Neuronal stem cell (in vitro differentiated cells): ENCODE data around the gene RLN2. TPM values are rescaled to one million over a fixed set of nuclear protein-coding genes. Genes with fewer than 3 reads are reported as not detected.
"Not testable (repeated sequence)": the region's sequence is repeated elsewhere in the genome, so short reads cannot be mapped to it uniquely, and the experiment has no call there.

Experiments
- DNase-seq: peaks from one replicate; pipeline ENCODE4 v3.0.0-alpha.2; 2013; ENCODE audit warnings: low spot score
- H2AFZ ChIP-seq: one replicate; pipeline ENCODE4 v1.6.1; 2013; ENCODE audit warnings: mild to moderate bottlenecking, low read length, inconsistent platforms
- H2AK5ac ChIP-seq: 2 replicates; pipeline ENCODE4 v1.6.1; 2013; ENCODE audit warnings: low read depth, mild to moderate bottlenecking, inconsistent platforms, low read length, moderate library complexity, mixed read lengths
- H2BK120ac ChIP-seq: 2 replicates; pipeline ENCODE4 v1.6.1; 2013; ENCODE audit warnings: low read depth, mild to moderate bottlenecking, inconsistent platforms, low read length, moderate library complexity, mixed read lengths
- H2BK12ac ChIP-seq: one replicate; pipeline ENCODE4 v1.6.1; 2013; ENCODE audit warnings: low read length, inconsistent platforms
- H2BK15ac ChIP-seq: 2 replicates; pipeline ENCODE4 v1.6.1; 2013; ENCODE audit warnings: mild to moderate bottlenecking, low read length, inconsistent platforms, mixed read lengths
- H2BK5ac ChIP-seq: one replicate; pipeline ENCODE4 v1.6.1; 2013; ENCODE audit warnings: inconsistent platforms, mild to moderate bottlenecking, low read length, moderate library complexity
- H3K14ac ChIP-seq: one replicate; pipeline ENCODE4 v1.6.1; 2013; ENCODE audit warnings: low read length, inconsistent platforms
- H3K18ac ChIP-seq: 2 replicates; pipeline ENCODE4 v1.6.1; 2013; ENCODE audit warnings: low read length, inconsistent platforms
- H3K23ac ChIP-seq: 2 replicates; pipeline ENCODE4 v1.6.1; 2013; ENCODE audit warnings: low read depth, mild to moderate bottlenecking, mixed read lengths, low read length, inconsistent platforms; ENCODE audit not compliant: poor library complexity
- H3K27ac ChIP-seq: replicated peaks from 3 replicates; pipeline ENCODE4 v1.5.1; 2013; ENCODE audit warnings: low read length, inconsistent platforms
- H3K27me3 ChIP-seq, 3 experiments: 2 replicates each; pipeline ENCODE4 v1.6.1; 2013; ENCODE audit warnings: low read length in 3 of 3, mild to moderate bottlenecking in 2 of 3, inconsistent platforms in 1 of 3, low read depth in 1 of 3, mixed read lengths in 1 of 3, moderate library complexity in 1 of 3; ENCODE audit not compliant: control insufficient read depth in 3 of 3, insufficient read depth in 3 of 3
- H3K36me3 ChIP-seq, 2 donors: replicated peaks in 1 of 2; 2 replicates each; pipeline ENCODE4 v1.6.1; 2013; ENCODE audit warnings: low read length in 2 of 2; ENCODE audit not compliant: control insufficient read depth in 2 of 2, insufficient read depth in 2 of 2
- H3K4ac ChIP-seq: 2 replicates; pipeline ENCODE4 v1.6.1; 2013; ENCODE audit warnings: inconsistent platforms, mild to moderate bottlenecking, low read length, moderate library complexity
- H3K4me1 ChIP-seq, 2 donors: 1 replicate in 1 of 2; 2 replicates in 1 of 2; pipeline ENCODE4 v1.6.1; 2013; ENCODE audit warnings: low read length in 2 of 2, low read depth in 1 of 2; ENCODE audit not compliant: control insufficient read depth in 2 of 2, insufficient read depth in 1 of 2
- H3K4me2 ChIP-seq: one replicate; pipeline ENCODE4 v1.6.1; 2013; ENCODE audit warnings: mild to moderate bottlenecking, low read length, inconsistent platforms; ENCODE audit not compliant: insufficient read depth, poor library complexity, severe bottlenecking
- H3K4me3 ChIP-seq, 2 donors: 2 replicates each; pipeline ENCODE4 v1.5.1; 2013; ENCODE audit warnings: low read length in 2 of 2, mild to moderate bottlenecking in 2 of 2, inconsistent platforms in 1 of 2, moderate library complexity in 1 of 2
- H3K79me1 ChIP-seq: one replicate; pipeline ENCODE4 v1.6.1; 2013; ENCODE audit warnings: low read depth, mild to moderate bottlenecking, inconsistent platforms, low read length, moderate library complexity
- H3K9ac ChIP-seq: one replicate; pipeline ENCODE4 v1.6.1; 2013; ENCODE audit warnings: mild to moderate bottlenecking, low read depth, low read length, inconsistent platforms; ENCODE audit not compliant: poor library complexity
- H3K9me3 ChIP-seq, 2 donors: replicated peaks in 1 of 2; 2 replicates each; pipeline versions ENCODE3 to v1.6.1; 2013; ENCODE audit warnings: low read length in 2 of 2, mild to moderate bottlenecking in 2 of 2, inconsistent platforms in 1 of 2, low read depth in 1 of 2, mixed read lengths in 1 of 2, moderate library complexity in 1 of 2; ENCODE audit not compliant: control insufficient read depth in 2 of 2, insufficient read depth in 1 of 2
- H4K8ac ChIP-seq: one replicate; pipeline ENCODE4 v1.6.1; 2013; ENCODE audit warnings: low read depth, mild to moderate bottlenecking, inconsistent platforms, low read length, moderate library complexity
- H4K91ac ChIP-seq: one replicate; pipeline ENCODE4 v1.6.1; 2013; ENCODE audit warnings: low read length, low read depth, mild to moderate bottlenecking, inconsistent platforms; ENCODE audit not compliant: poor library complexity
- WGBS, 2 donors: extraction: QIAGEN DNeasy Blood & Tissue Kit; methylation state at CpG; one replicate each; pipeline ENCODE4 v1.1.7; 2013; ENCODE audit warnings: missing lambda C conversion rate in 2 of 2, mixed read lengths in 1 of 2; ENCODE audit not compliant: insufficient read length in 2 of 2, insufficient replicate concordance in 1 of 2; ENCODE audit errors: extremely low coverage in 2 of 2; 5-methylcytosine and 5-hydroxymethylcytosine counted together
- polyA plus RNA-seq, 2 experiments: library from polyadenylated mRNA; stranded (reverse); fragments of 200-250 nt; gene quantifications; one replicate each; pipeline ENCODE4 v1.2.3, GENCODE V29; 2013

RLN2 gene
- 5.9 TPM for polyA plus RNA-seq (2013, experiment 1 of 2)
- 6.5 TPM for polyA plus RNA-seq (2013, experiment 2 of 2)

DNA sequence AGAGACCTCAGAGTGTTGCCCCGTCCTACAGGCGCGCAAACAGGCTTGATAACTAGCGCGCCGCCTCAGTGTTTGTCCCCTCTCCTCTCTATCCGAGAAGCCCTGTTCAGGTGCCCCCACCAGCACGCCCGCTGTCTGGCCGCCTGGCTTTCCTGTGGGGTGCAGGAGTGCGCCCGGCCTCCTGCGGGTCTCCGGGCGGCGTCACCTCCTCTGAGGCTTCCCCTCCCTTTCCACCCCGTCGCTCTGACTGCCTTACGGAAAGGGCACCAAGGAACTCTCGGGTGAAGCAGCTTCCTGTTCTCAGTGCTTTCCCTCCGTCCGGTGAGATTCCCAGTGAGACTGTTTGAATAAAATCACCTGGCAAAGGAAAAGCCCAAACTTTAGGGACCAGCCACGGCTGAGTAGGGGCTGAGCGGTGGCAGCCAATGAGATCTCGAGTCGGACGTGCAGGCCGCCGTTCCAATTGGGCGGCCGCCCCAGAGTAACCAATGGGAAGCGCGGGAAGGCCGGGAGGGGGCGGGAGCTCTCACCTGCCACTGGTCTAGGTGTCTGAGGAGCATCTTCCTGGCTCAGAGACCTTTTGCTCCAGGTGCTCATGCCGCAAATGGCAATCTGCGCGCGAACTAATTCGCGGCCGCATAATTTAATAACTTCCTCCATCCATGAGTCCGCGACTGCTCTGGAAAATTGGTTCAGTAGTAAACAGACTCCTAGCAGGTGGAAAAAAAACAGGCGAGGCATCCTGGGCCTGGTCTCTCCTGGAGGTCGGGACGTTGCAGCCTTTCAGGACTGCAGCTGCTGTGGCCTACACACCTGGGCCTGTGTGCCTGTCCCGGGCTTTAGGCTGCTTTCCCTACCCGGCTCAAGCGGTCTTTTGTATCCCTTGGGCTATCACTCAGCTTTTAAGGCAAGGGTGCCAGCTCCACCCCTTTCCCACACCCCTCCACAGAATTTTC is at the start of gene RLN2:
RLN2 (minus strand) TSS at position 877 of the 956 bp plus-strand sequence; CDS start at position 741, 136 bp downstream.
- not testable (repeated sequence) for H3K14ac ChIP-seq, H3K4ac ChIP-seq, H3K4me1 ChIP-seq, H3K18ac ChIP-seq, H4K91ac ChIP-seq, H2AFZ ChIP-seq, H3K27me3 ChIP-seq, H3K9me3 ChIP-seq, H3K27ac ChIP-seq, H3K23ac ChIP-seq, H2BK5ac ChIP-seq, H3K9ac ChIP-seq, H3K4me3 ChIP-seq, H3K79me1 ChIP-seq, H2AK5ac ChIP-seq, H2BK12ac ChIP-seq, DNase-seq, H4K8ac ChIP-seq, H3K36me3 ChIP-seq, H2BK15ac ChIP-seq, H3K4me2 ChIP-seq, H2BK120ac ChIP-seq
- WGBS, 2 donors: no CpG with 5 or more reads among the region's 50 CpGs

DNA sequence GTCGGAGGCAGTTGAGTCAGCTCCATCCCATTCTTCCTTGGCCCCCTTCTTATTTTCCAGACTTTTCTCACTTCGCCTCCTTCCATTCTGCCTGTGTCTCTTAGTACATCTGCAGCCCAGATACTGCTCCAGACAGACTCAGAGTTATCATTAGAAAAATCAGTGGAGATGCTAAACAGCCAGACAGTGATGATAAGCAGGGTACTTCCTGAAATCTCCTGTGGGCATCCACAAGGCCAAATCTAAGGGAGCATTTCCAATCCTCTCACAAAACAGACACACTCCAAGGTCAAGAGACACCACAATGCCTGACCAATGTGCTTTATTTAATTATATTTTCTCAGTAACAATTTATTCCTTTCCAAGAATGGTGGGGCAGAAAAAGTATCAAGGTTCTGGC is 49.7 kb upstream of the RLN2 start:
- H3K14ac ChIP-seq: no peak overlapping the region
- DNase-seq: no peak
- H3K4me1 ChIP-seq: no peaks in the 10 kb centered on the region
- H2BK5ac ChIP-seq: no peak overlapping the region
- no peaks in the 10 kb centered on the region for H3K79me1 ChIP-seq
- no peak overlapping the region for H2AK5ac ChIP-seq
- H2BK15ac ChIP-seq: no peak overlapping the region
- no peak overlapping the region for H3K23ac ChIP-seq
- no peak overlapping the region for H3K9ac ChIP-seq
- H2BK12ac ChIP-seq: no peak overlapping the region
- H3K4me2 ChIP-seq: no peak overlapping the region
- WGBS, 2 donors: no CpG with 5 or more reads among the region's 2 CpGs
- no peak overlapping the region for H3K4ac ChIP-seq
- H2AFZ ChIP-seq: no peak overlapping the region
- H2BK120ac ChIP-seq: no peak overlapping the region
- no peaks in the 10 kb centered on the region for H3K36me3 ChIP-seq
- no peak overlapping the region for H4K8ac ChIP-seq
- H3K4me3 ChIP-seq: no peak overlapping the region
- no peak overlapping the region for H4K91ac ChIP-seq
- H3K9me3 ChIP-seq: no peaks in the 10 kb centered on the region
- H3K27me3 ChIP-seq: no peaks in the 10 kb centered on the region
- no peak overlapping the region for H3K18ac ChIP-seq
- H3K27ac ChIP-seq: no peak overlapping the region

DNA sequence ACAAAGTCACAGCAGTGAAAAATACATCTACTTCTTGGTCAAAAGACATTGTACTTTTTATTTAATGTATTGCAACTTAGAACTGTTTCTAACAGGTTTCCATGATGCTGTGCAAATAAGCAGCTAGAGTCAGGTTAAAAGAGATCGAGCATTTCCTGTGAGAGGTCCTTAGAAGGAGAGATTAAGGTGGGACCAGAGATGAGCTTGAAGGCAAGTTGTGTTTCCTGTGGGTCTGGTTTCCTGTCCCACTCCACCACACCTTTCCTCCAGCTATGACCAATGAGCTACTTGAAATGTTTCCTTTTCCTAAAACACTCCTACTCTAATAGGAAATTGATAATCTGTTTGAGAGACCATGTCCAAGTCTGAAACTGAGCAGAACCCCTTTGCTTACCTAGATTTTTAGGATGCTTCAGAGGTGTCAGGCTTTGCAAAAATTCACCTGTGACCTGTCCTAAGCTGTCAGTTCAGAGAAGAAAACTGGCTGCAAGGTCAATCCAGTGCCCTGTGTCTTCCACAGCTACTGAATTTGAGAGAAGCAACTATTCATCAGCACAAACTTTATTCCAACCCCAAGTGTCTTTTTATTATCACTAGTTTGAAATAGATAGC is 48.2 kb upstream of the RLN2 start:
- H2AK5ac ChIP-seq: no peak overlapping the region
- no peak for DNase-seq
- no peak overlapping the region for H3K18ac ChIP-seq
- H2AFZ ChIP-seq: no peak overlapping the region
- H3K9ac ChIP-seq: no peak overlapping the region
- H3K9me3 ChIP-seq: no peaks in the 10 kb centered on the region
- no peak overlapping the region for H3K4ac ChIP-seq
- no peak overlapping the region for H3K27ac ChIP-seq
- H3K23ac ChIP-seq: no peak overlapping the region
- no peak overlapping the region for H3K4me3 ChIP-seq
- no peak overlapping the region for H2BK120ac ChIP-seq
- H4K8ac ChIP-seq: no peak overlapping the region
- WGBS, 2 donors: no CpG with 5 or more reads among the region's 1 CpG
- H3K14ac ChIP-seq: no peak overlapping the region
- no peaks in the 10 kb centered on the region for H3K27me3 ChIP-seq
- no peaks in the 10 kb centered on the region for H3K4me1 ChIP-seq
- H3K79me1 ChIP-seq: no peaks in the 10 kb centered on the region
- no peak overlapping the region for H3K4me2 ChIP-seq
- no peak overlapping the region for H2BK12ac ChIP-seq
- H2BK15ac ChIP-seq: no peak overlapping the region
- no peak overlapping the region for H2BK5ac ChIP-seq
- no peaks in the 10 kb centered on the region for H3K36me3 ChIP-seq
- no peak overlapping the region for H4K91ac ChIP-seq
